CD14-positive monocyte (primary cell): Measurements from ENCODE around the gene PDGFD. TPM values are rescaled to one million over a fixed set of nuclear protein-coding genes. Genes with fewer than 3 reads are reported as not detected.

Source experiments
- DNase-seq, 3 donors: peaks; one replicate each; pipeline ENCODE4 v3.0.0-alpha.2; 2011 to 2022
- H2AFZ ChIP-seq: 2 replicates; pipeline ENCODE4 v1.6.0; 2012; ENCODE audit warnings: mild to moderate bottlenecking, low read depth, low read length, inconsistent platforms; ENCODE audit not compliant: insufficient read depth, poor library complexity, severe bottlenecking
- H3K27ac ChIP-seq, 2 donors: 1 replicate in 1 of 2; 2 replicates in 1 of 2; pipeline ENCODE4 v1.5.1; 2012 to 2013; ENCODE audit warnings: low read length in 2 of 2, control low read depth in 1 of 2, inconsistent platforms in 1 of 2, low read depth in 1 of 2, mild to moderate bottlenecking in 1 of 2
- H3K27me3 ChIP-seq, 2 donors: one replicate each; pipeline versions ENCODE4 v1.6.0 to v1.6.1; 2011 to 2013; ENCODE audit warnings: low read length in 2 of 2; ENCODE audit not compliant: control insufficient read depth in 2 of 2, insufficient read depth in 2 of 2
- H3K36me3 ChIP-seq, 2 donors: replicated peaks in 1 of 2; 1 replicate in 1 of 2; 2 replicates in 1 of 2; pipeline versions ENCODE4 v1.5.1 to v1.6.1; 2012 to 2013; ENCODE audit warnings: low read length in 2 of 2, control low read depth in 1 of 2, inconsistent platforms in 1 of 2, mild to moderate bottlenecking in 1 of 2; ENCODE audit not compliant: insufficient read depth in 2 of 2, control insufficient read depth in 1 of 2
- H3K4me1 ChIP-seq, 2 donors: 1 replicate in 1 of 2; 2 replicates in 1 of 2; pipeline versions ENCODE4 v1.5.1 to v1.6.1; 2012 to 2013; ENCODE audit warnings: low read length in 2 of 2, control low read depth in 1 of 2, inconsistent platforms in 1 of 2, mild to moderate bottlenecking in 1 of 2, moderate library complexity in 1 of 2; ENCODE audit not compliant: insufficient read depth in 2 of 2, control insufficient read depth in 1 of 2
- H3K4me2 ChIP-seq: replicated peaks from 2 replicates; pipeline ENCODE3; 2012; ENCODE audit warnings: low read length, moderate library complexity, mild to moderate bottlenecking; ENCODE audit not compliant: poor library complexity, severe bottlenecking; ENCODE audit errors: extremely low read depth
- H3K4me3 ChIP-seq, 3 experiments: fragments of 200-600 bp in 1 of 3; sonication (generic) in 1 of 3; replicated peaks in 1 of 3; 1 replicate in 2 of 3; 2 replicates in 1 of 3; pipeline ENCODE4 v1.5.1; 2011 to 2013; ENCODE audit warnings: low read length in 3 of 3, mild to moderate bottlenecking in 3 of 3, control low read depth in 2 of 3, low read depth in 2 of 3, inconsistent platforms in 1 of 3, moderate library complexity in 1 of 3
- H3K79me2 ChIP-seq: 2 replicates; pipeline ENCODE4 v1.6.0; 2012; ENCODE audit warnings: mild to moderate bottlenecking, control low read depth, inconsistent platforms, low read length, moderate library complexity; ENCODE audit not compliant: insufficient read depth
- H3K9ac ChIP-seq: 2 replicates; pipeline ENCODE4 v1.6.0; 2017; ENCODE audit warnings: low read length, mild to moderate bottlenecking; ENCODE audit not compliant: insufficient read depth, poor library complexity, severe bottlenecking
- H3K9me3 ChIP-seq, 2 donors: replicated peaks in 1 of 2; 1 replicate in 1 of 2; 2 replicates in 1 of 2; pipeline versions ENCODE4 v1.5.1 to v1.6.1; 2012 to 2013; ENCODE audit warnings: low read length in 2 of 2, control low read depth in 1 of 2; ENCODE audit not compliant: control insufficient read depth in 1 of 2, insufficient read depth in 1 of 2
- H4K20me1 ChIP-seq: 2 replicates; pipeline ENCODE4 v1.6.0; 2012; ENCODE audit warnings: mild to moderate bottlenecking, low read length, control low read depth, moderate library complexity; ENCODE audit not compliant: insufficient read depth
- H3K27ac Mint-ChIP-seq, 7 donors: one replicate each; pipeline ENCODE4 v1.8.0; 2020; ENCODE audit warnings: mild to moderate bottlenecking in 7 of 7, mixed read lengths in 7 of 7, moderate library complexity in 6 of 7, inconsistent platforms in 2 of 7
- H3K27me3 Mint-ChIP-seq, 3 donors: one replicate each; pipeline ENCODE4 v1.8.0; 2021 to 2022; ENCODE audit warnings: low read depth in 3 of 3, mild to moderate bottlenecking in 3 of 3, mixed read lengths in 3 of 3, moderate library complexity in 3 of 3, inconsistent platforms in 1 of 3
- H3K36me3 Mint-ChIP-seq, 2 donors: one replicate each; pipeline ENCODE4 v1.8.0; 2020; ENCODE audit warnings: mixed read lengths in 2 of 2, inconsistent platforms in 1 of 2, mild to moderate bottlenecking in 1 of 2
- H3K4me1 Mint-ChIP-seq: one replicate; pipeline ENCODE4 v1.8.0; 2020; ENCODE audit warnings: mild to moderate bottlenecking, mixed read lengths
- H3K4me3 Mint-ChIP-seq, 2 donors: one replicate each; pipeline ENCODE4 v1.8.0; 2020; ENCODE audit warnings: mild to moderate bottlenecking in 2 of 2, mixed read lengths in 2 of 2, moderate library complexity in 1 of 2
- H3K9me3 Mint-ChIP-seq, 7 donors: one replicate each; pipeline ENCODE4 v1.8.0; 2020 to 2022; ENCODE audit warnings: mixed read lengths in 7 of 7, mild to moderate bottlenecking in 6 of 7, moderate library complexity in 6 of 7, inconsistent platforms in 2 of 7
- CTCF ChIP-seq: fragments of 200-600 bp; IDR thresholded peaks from one replicate; pipeline ENCODE4 v1.8.0; 2022; ENCODE audit warnings: antibody characterized with exemption, mild to moderate bottlenecking
- WGBS: methylation state at CpG from one replicate; pipeline ENCODE4 v1.1.5; 2013; ENCODE audit warnings: missing lambda C conversion rate; ENCODE audit not compliant: insufficient coverage; 5-methylcytosine and 5-hydroxymethylcytosine counted together
- intact Hi-C, 2 donors: fragments of 100-400 bp; cut with micrococcal nuclease; formaldehyde crosslinking; loops; one replicate each; pipeline versions ENCODE4 v1.15.0 to v1.15.1; 2023
- polyA plus RNA-seq, 3 donors: library from polyadenylated mRNA; depleted of rRNA in 1 of 3; unstranded in 2 of 3; stranded (reverse) in 1 of 3; fragments of 300-500 nt in 2 of 3; fragments of >200 nt in 1 of 3; fragmentation: Illumina TruSeq in 2 of 3; gene quantifications; 1 replicate in 2 of 3; 2 replicates in 1 of 3; pipeline ENCODE4 v1.2.3, GENCODE V29; 2012 to 2021

The PDGFD gene
- polyA plus RNA-seq, 3 donors = 0.05 to 0.15 TPM; not detected in 1

GRCh38 chr11:104106136-104106754 is 57.7 kb downstream of the PDGFD start:
- H3K27ac ChIP-seq = no peak overlapping the region
- TF ChIP-seq CTCF = no peak
- no peak overlapping the region for H3K4me2 ChIP-seq
- H3K9me3 ChIP-seq = no peaks in the 10 kb centered on the region
- no peak overlapping the region for H3K4me3 ChIP-seq
- H4K20me1 ChIP-seq = no peaks in the 10 kb centered on the region
- DNase-seq = no peak
- intact Hi-C loops = no loop called here
- H3K36me3 ChIP-seq = no peaks in the 10 kb centered on the region
- H3K9ac ChIP-seq = no peak overlapping the region
- Mint-ChIP-seq H3K9me3 (peaks cover 0 to 7% (median 2%) of the 10 kb centered on the region in 7 donors), H3K4me1 (no peaks in the 10 kb centered on the region), H3K27ac (no peak overlapping the region), H3K4me3 (no peak overlapping the region), H3K36me3 (no peaks in the 10 kb centered on the region), H3K27me3 (no peaks in the 10 kb centered on the region)
- H2AFZ ChIP-seq = no peak overlapping the region
- H3K79me2 ChIP-seq = no peaks in the 10 kb centered on the region
- H3K4me1 ChIP-seq = no peaks in the 10 kb centered on the region
- WGBS = 100% methylated on average over 2 of the region's 5 CpGs
- no peaks in the 10 kb centered on the region for H3K27me3 ChIP-seq

GRCh38 chr11:104105155-104105554 is 58.8 kb downstream of the PDGFD start:
- H3K9ac ChIP-seq = no peak overlapping the region
- Mint-ChIP-seq H3K27ac (no peak overlapping the region), H3K4me1 (no peaks in the 10 kb centered on the region), H3K4me3 (no peak overlapping the region), H3K27me3 (no peaks in the 10 kb centered on the region), H3K36me3 (no peaks in the 10 kb centered on the region), H3K9me3 (peaks cover 0 to 10% (median 2%) of the 10 kb centered on the region in 7 donors)
- no peak for TF ChIP-seq CTCF
- H3K4me1 ChIP-seq = no peaks in the 10 kb centered on the region
- DNase-seq = no peak
- H3K27me3 ChIP-seq = no peaks in the 10 kb centered on the region
- H3K4me3 ChIP-seq = no peak overlapping the region
- H3K79me2 ChIP-seq = no peaks in the 10 kb centered on the region
- no peaks in the 10 kb centered on the region for H4K20me1 ChIP-seq
- intact Hi-C loops = no loop called here
- no peak overlapping the region for H2AFZ ChIP-seq
- H3K27ac ChIP-seq = no peak overlapping the region
- H3K9me3 ChIP-seq = no peaks in the 10 kb centered on the region
- no peaks in the 10 kb centered on the region for H3K36me3 ChIP-seq
- no peak overlapping the region for H3K4me2 ChIP-seq
- no CpG with 5 or more reads among the region's 1 CpG for WGBS
